ENCODE data around the gene NOTCH4. TPM values are rescaled to one million over a fixed set of nuclear protein-coding genes. Genes with fewer than 3 reads are reported as not detected.

Gene NOTCH4
- total and polyA plus RNA-seq, 9 of the 15 experiments (the other 6 are each of a cell fraction or from before 2014, with no cell fraction given), result 0.24 to 4.3 (median 1.7) TPM

GRCh38 chr6:32244946-32245398, 21.1 kb upstream of the NOTCH4 start (continued):
- no peak for TF ChIP-seq GTF3C2 (IDR thresholded peaks at IDR 0.05; ENCODE audit: borderline replicate concordance, extremely low read depth, insufficient read length)
- TF ChIP-seq RAD21 (CRISPR knock-in tag; conservative IDR thresholded peaks at IDR 0.05 in 1 of 2, IDR thresholded peaks at IDR 0.05 in 1 of 2), result peak; percentile 87 to 90
- TF ChIP-seq CEBPZ (IDR thresholded peaks at IDR 0.05; ENCODE audit: borderline replicate concordance, low read depth, low read length), result no peak
- TF ChIP-seq MXD1 (CRISPR knock-in tag; IDR thresholded peaks at IDR 0.05; ENCODE audit: borderline replicate concordance, poor library complexity, severe bottlenecking), result no peak
- TF ChIP-seq RCOR1 (IDR thresholded peaks at IDR 0.05; ENCODE audit: borderline replicate concordance in 1 of 2, low read depth in 2 of 2, low read length in 2 of 2), result peak in 1 of 2 experiments; percentile 77; a peak in 1 of 4 replicates
- TF ChIP-seq MTA1 (IDR thresholded peaks at IDR 0.05; ENCODE audit: borderline replicate concordance), result no peak
- TF ChIP-seq EZH2 (IDR thresholded peaks at IDR 0.05; ENCODE audit: borderline replicate concordance, low read depth, low read length), result no peak
- no peak for TF ChIP-seq NRF1 (conservative IDR thresholded peaks at IDR 0.05 in 1 of 2, IDR thresholded peaks at IDR 0.05 in 1 of 2)
- TF ChIP-seq ARNT (IDR thresholded peaks at IDR 0.05), result no peak
- peak; percentile 89 for TF ChIP-seq SMC3 (conservative IDR thresholded peaks at IDR 0.05; ENCODE audit: insufficient read depth, low read depth, low read length)
- TF ChIP-seq ZNF785 (CRISPR knock-in tag; IDR thresholded peaks at IDR 0.05), result no peak
- TF ChIP-seq TARDBP (IDR thresholded peaks at IDR 0.05), result peak; percentile 69
- no peak for TF ChIP-seq MED1 (CRISPR knock-in tag; IDR thresholded peaks at IDR 0.05; ENCODE audit: borderline replicate concordance)
- TF ChIP-seq CC2D1A (IDR thresholded peaks at IDR 0.05), result peak; percentile 91
- TF ChIP-seq IFI16 (CRISPR knock-in tag; IDR thresholded peaks at IDR 0.05), result no peak
- TF ChIP-seq CTCF (IDR thresholded peaks at IDR 0.05 in 2 of 3, conservative IDR thresholded peaks at IDR 0.05 in 1 of 3; ENCODE audit: insufficient read depth in 2 of 3, low read depth in 1 of 3, low read length in 3 of 3), result peak; percentile 91 to 95 (median 95)

Measured in K562 (cell line).